GM08714 (cell line): Measurements from ENCODE around the gene BAIAP3.
"Not testable (repeated sequence)": the region's sequence is repeated elsewhere in the genome, so short reads cannot be mapped to it uniquely, and the experiment has no call there.

Experiments
- H3K4me3 ChIP-seq: fragments of 200-500 bp; sonication (Bioruptor generic); 2 replicates; pipeline ENCODE4 v1.5.1; 2014; ENCODE audit warnings: mild to moderate bottlenecking, low read length, inconsistent platforms
- ZNF274 ChIP-seq: IDR thresholded peaks from 2 replicates; pipeline ENCODE4 v1.6.1; 2012; ENCODE audit warnings: mild to moderate bottlenecking, low read depth, low read length

The BAIAP3 gene

GRCh38 chr16:1295465-1295864 is 38.0 kb upstream of the BAIAP3 start:
- H3K4me3 ChIP-seq, result no peak overlapping the region
- TF ChIP-seq ZNF274, result no peak

- not testable (repeated sequence) for H3K4me3 ChIP-seq
Measured at GRCh38 chr16:1296688-1297017, 36.8 kb upstream of the BAIAP3 start.

- no peak overlapping the region for H3K4me3 ChIP-seq
Measured at GRCh38 chr16:1297018-1297696, 36.3 kb upstream of the BAIAP3 start.

GRCh38 chr16:1298406-1298805 is 35.0 kb upstream of the BAIAP3 start:
- H3K4me3 ChIP-seq, result no peak overlapping the region
- TF ChIP-seq ZNF274, result no peak

More at GRCh38 chr16:1297018-1297696, 36.3 kb upstream of the BAIAP3 start:
- TF ChIP-seq ZNF274, result no peak

- TF ChIP-seq ZNF274, result no peak
- no peak overlapping the region for H3K4me3 ChIP-seq
Measured at GRCh38 chr16:1299012-1299867, 34.2 kb upstream of the BAIAP3 start.

- H3K4me3 ChIP-seq, result no peak overlapping the region
- TF ChIP-seq ZNF274, result no peak
Measured at GRCh38 chr16:1299868-1300203, 33.6 kb upstream of the BAIAP3 start.

- no peak for TF ChIP-seq ZNF274
- H3K4me3 ChIP-seq, result no peak overlapping the region
Measured at GRCh38 chr16:1300664-1301476, 32.6 kb upstream of the BAIAP3 start.

- no peak for TF ChIP-seq ZNF274
- H3K4me3 ChIP-seq, result no peak overlapping the region
Measured at GRCh38 chr16:1301562-1301961, 31.9 kb upstream of the BAIAP3 start.

- no peak for TF ChIP-seq ZNF274
- H3K4me3 ChIP-seq, result no peak overlapping the region
Measured at GRCh38 chr16:1305823-1306222, 27.6 kb upstream of the BAIAP3 start.

GRCh38 chr16:1306334-1306733 is 27.1 kb upstream of the BAIAP3 start:
- H3K4me3 ChIP-seq, result no peak overlapping the region
- TF ChIP-seq ZNF274, result no peak

- TF ChIP-seq ZNF274, result no peak
- peak overlapping the region; percentile 76; the same call in 1 of the 2 replicates for H3K4me3 ChIP-seq
Measured at GRCh38 chr16:1308036-1308976, 25.1 kb upstream of the BAIAP3 start.

GRCh38 chr16:1308977-1309885 is 24.2 kb upstream of the BAIAP3 start, which contains the start of gene UBE2I:
UBE2I (plus strand) TSS chr16:1309636; CDS start chr16:1314031, 4,395 bp downstream.
- TF ChIP-seq ZNF274, result no peak

More at GRCh38 chr16:1308977-1309885, 24.2 kb upstream of the BAIAP3 start, which contains the start of gene UBE2I:
- H3K4me3 ChIP-seq, result peak within 1 kb of the TSS; percentile 83
